ENCODE data around the gene FHOD1. TPM values are rescaled to one million over a fixed set of nuclear protein-coding genes. Genes with fewer than 3 reads are reported as not detected.

FHOD1 gene
- polyA plus RNA-seq = 10 to 100 TPM in 1 of 2 donors, 1 to 10 TPM in 1; 6.3 to 11.4 TPM

DNA sequence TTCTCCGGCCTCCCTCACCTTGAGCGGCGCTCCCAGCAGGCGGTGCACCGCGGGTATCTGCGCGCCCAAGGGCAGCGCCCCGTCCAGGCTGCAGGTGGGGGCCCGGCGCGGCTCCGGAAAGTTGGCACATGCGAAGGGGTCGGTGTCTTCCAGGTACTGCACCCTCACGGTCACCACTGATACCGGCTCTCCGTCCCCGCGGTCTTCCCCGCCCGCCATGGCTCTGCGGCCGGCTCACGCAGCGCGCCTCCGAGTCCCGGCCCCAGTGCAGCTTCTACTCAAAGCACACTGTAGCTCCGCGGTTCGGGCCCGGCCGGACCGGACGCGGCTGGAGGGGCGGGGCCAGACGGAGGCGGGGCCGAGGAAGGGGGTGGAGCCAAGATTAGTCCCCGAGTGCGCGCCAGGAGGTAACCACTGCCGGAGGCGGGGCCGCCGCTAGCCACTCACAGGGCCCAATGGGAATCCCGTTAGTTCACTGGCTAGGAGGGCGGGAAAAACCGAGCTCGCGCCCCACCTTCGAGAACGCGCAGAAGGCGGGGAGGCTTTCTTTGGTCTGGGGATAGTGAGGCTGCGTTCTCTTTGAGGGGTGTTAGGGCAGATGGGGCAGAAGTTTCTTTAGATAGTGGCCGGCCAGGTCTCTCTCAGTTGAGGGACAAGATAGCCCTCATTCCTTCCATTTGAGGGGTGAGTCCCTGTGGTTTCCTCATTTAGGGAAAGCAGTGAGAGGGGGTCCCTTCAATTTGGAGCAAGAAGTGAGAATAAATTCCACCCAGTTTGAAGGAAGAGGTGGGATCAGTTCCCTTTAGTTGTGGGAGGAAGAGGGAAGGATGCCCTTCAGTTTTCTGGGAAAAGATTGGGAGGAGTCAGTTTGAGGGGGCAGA, at the start of gene FHOD1:
Gene FHOD1, minus strand, starts transcription at position 290 of the 881 bp plus-strand sequence. Its CDS starts 71 bp downstream, at position 219.
- peak within 1 kb of the TSS; percentile 84 for H3K27ac ChIP-seq (ENCODE audit: low read depth in 2 of 2, low read length in 1 of 2)
- peak within 1 kb of the TSS; percentile 51 to 70 for H3K4me3 ChIP-seq (ENCODE audit: low read depth in 1 of 2, low read length in 2 of 2)
- H3K9me3 ChIP-seq (ENCODE audit: control insufficient read depth in 2 of 2, insufficient read depth in 1 of 2, low read depth in 1 of 2, low read length in 1 of 2) = no peaks in the 10 kb centered on the region
- H3K36me3 ChIP-seq (ENCODE audit: control insufficient read depth in 2 of 2, insufficient read depth in 2 of 2, low read length in 1 of 2) = no peaks in the 10 kb centered on the region
- H3K27me3 ChIP-seq (ENCODE audit: control insufficient read depth in 1 of 2, insufficient read depth in 2 of 2, low read length in 2 of 2) = peaks cover 0 to 8% of the 10 kb centered on the region in 2 donors
- H3K4me1 ChIP-seq (ENCODE audit: control insufficient read depth in 2 of 2, insufficient read depth in 2 of 2, low read length in 1 of 2) = peaks cover 9 to 28% of the 10 kb centered on the region in 2 donors
- WGBS, 2 donors = 0% methylated on average over 60 of the region's 60 CpGs

DNA sequence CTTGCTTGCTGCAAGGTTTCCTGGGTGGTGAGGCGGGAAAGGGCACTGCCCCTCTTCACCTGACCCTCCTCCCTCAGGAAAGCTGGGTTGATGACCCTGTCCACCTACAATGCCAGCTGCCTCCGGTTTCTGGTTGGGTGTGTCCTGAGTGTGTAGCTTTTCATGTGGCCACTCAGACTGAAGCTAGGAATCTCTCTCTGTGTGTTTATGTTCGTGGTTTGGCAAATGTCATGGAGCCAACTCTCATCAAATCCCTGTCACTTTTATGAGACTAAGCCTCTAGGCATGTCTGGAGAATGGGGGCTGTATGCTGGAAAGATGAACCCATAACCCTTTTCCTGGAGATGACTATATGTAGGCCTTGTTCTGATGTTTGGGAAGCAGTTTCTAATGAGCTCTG, 49.1 kb upstream of the FHOD1 start:
- H3K4me3 ChIP-seq (ENCODE audit: low read depth in 1 of 2, low read length in 2 of 2) = no peak overlapping the region
- no peaks in the 10 kb centered on the region for H3K9me3 ChIP-seq (ENCODE audit: control insufficient read depth in 2 of 2, insufficient read depth in 1 of 2, low read depth in 1 of 2, low read length in 1 of 2)
- no peaks in the 10 kb centered on the region for H3K36me3 ChIP-seq (ENCODE audit: control insufficient read depth in 2 of 2, insufficient read depth in 2 of 2, low read length in 1 of 2)
- no peaks in the 10 kb centered on the region for H3K27me3 ChIP-seq (ENCODE audit: control insufficient read depth in 1 of 2, insufficient read depth in 2 of 2, low read length in 2 of 2)
- peaks cover 2 to 3% of the 10 kb centered on the region in 2 donors for H3K4me1 ChIP-seq (ENCODE audit: control insufficient read depth in 2 of 2, insufficient read depth in 2 of 2, low read length in 1 of 2)
- WGBS, 2 donors = 50 to 54% methylated on average over 3 of the region's 3 CpGs
- no peak overlapping the region for H3K27ac ChIP-seq (ENCODE audit: low read depth in 2 of 2, low read length in 1 of 2)

DNA sequence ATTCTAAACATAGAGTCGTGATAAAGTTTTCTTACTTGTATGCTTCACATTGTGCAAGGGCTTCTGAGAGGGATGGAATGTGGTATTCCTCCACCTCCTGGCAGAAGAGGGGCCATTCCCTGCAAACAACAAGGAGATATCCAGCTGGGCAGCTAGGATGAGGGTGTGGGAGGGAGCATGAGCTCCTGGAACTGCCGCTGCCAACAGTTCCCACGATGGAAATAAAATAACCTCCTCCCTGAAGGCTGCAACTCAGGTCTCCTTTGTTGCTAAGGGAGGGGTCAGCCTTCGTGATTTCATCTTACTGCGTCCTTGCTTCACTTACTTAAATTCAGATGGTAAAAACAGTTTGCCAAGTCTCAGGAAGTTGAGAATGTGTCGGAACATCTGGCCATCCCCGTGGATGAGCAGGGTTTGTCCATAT, 47.7 kb upstream of the FHOD1 start:
- 68 to 70% methylated on average over 7 of the region's 7 CpGs for WGBS, 2 donors
- Histone ChIP-seq H3K4me1 (ENCODE audit: control insufficient read depth in 2 of 2, insufficient read depth in 2 of 2, low read length in 1 of 2) (peaks cover 2 to 3% of the 10 kb centered on the region in 2 donors), H3K9me3 (ENCODE audit: control insufficient read depth in 2 of 2, insufficient read depth in 1 of 2, low read depth in 1 of 2, low read length in 1 of 2) (no peaks in the 10 kb centered on the region), H3K36me3 (ENCODE audit: control insufficient read depth in 2 of 2, insufficient read depth in 2 of 2, low read length in 1 of 2) (no peaks in the 10 kb centered on the region), H3K27ac (ENCODE audit: low read depth in 2 of 2, low read length in 1 of 2) (no peak overlapping the region), H3K4me3 (ENCODE audit: low read depth in 1 of 2, low read length in 2 of 2) (no peak overlapping the region), H3K27me3 (ENCODE audit: control insufficient read depth in 1 of 2, insufficient read depth in 2 of 2, low read length in 2 of 2) (no peaks in the 10 kb centered on the region)

DNA sequence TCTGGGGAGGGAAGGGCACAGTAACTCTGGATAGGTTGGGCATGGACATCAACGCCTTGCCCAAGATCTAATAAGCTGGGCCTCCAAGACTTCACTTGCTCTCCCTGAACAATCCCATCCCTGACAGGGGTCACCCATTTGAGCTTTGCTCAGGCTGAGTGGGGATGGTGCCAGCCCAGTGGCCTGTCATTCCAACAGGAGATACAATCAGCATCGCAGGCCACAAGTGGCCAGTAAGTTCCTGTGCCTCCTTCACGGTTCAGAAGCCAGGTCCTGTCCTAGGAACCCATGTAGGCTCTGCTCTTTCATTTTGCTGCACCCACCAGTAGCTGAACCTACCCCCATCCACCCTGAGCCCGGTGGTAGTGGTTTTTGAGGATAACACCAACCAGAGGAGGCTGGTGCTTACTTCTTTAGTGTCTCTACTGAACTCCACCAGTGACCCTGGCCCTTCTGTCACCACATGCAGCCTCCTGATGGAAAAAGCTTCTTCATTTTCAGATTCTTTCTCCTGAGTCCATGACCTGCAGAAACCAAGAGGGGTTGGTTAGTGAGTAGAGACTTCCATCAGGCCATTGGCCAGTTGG, 47.0 kb upstream of the FHOD1 start:
- H3K4me1 ChIP-seq (ENCODE audit: control insufficient read depth in 2 of 2, insufficient read depth in 2 of 2, low read length in 1 of 2) = peaks cover 2 to 3% of the 10 kb centered on the region in 2 donors
- no peaks in the 10 kb centered on the region for H3K27me3 ChIP-seq (ENCODE audit: control insufficient read depth in 1 of 2, insufficient read depth in 2 of 2, low read length in 2 of 2)
- H3K4me3 ChIP-seq (ENCODE audit: low read depth in 1 of 2, low read length in 2 of 2) = no peak overlapping the region
- no peaks in the 10 kb centered on the region for H3K36me3 ChIP-seq (ENCODE audit: control insufficient read depth in 2 of 2, insufficient read depth in 2 of 2, low read length in 1 of 2)
- no peaks in the 10 kb centered on the region for H3K9me3 ChIP-seq (ENCODE audit: control insufficient read depth in 2 of 2, insufficient read depth in 1 of 2, low read depth in 1 of 2, low read length in 1 of 2)
- 84 to 89% methylated on average over 4 of the region's 4 CpGs for WGBS, 2 donors
- H3K27ac ChIP-seq (ENCODE audit: low read depth in 2 of 2, low read length in 1 of 2) = no peak overlapping the region

DNA sequence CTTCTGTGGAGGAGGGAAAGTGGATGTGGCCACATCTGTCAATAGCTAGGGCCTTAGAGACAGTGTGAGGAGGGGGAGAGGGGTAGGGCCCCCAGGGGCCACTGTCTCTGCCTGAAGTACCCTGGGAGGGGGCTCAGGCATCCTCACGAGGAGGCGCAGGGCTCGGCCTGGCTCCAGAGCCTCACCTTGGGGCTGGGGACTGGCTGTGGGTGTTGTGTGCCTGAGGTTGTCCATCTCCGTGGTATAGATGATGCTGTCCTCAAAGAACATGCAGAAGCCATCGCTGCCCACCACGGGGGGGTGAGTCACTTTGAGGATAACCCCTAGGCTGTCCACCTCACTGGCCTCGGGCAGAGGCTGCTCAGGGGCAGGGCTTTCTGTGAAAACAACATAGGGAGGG, 44.2 kb upstream of the FHOD1 start:
- Histone ChIP-seq H3K4me1 (ENCODE audit: control insufficient read depth in 2 of 2, insufficient read depth in 2 of 2, low read length in 1 of 2) (peaks cover 0 to 3% of the 10 kb centered on the region in 2 donors), H3K27ac (ENCODE audit: low read depth in 2 of 2, low read length in 1 of 2) (no peak overlapping the region), H3K27me3 (ENCODE audit: control insufficient read depth in 1 of 2, insufficient read depth in 2 of 2, low read length in 2 of 2) (no peaks in the 10 kb centered on the region), H3K4me3 (ENCODE audit: low read depth in 1 of 2, low read length in 2 of 2) (no peak overlapping the region), H3K36me3 (ENCODE audit: control insufficient read depth in 2 of 2, insufficient read depth in 2 of 2, low read length in 1 of 2) (peaks cover 0 to 3% of the 10 kb centered on the region in 2 donors), H3K9me3 (ENCODE audit: control insufficient read depth in 2 of 2, insufficient read depth in 1 of 2, low read depth in 1 of 2, low read length in 1 of 2) (no peaks in the 10 kb centered on the region)
- WGBS, 2 donors = 82 to 91% methylated on average over 7 of the region's 7 CpGs

DNA sequence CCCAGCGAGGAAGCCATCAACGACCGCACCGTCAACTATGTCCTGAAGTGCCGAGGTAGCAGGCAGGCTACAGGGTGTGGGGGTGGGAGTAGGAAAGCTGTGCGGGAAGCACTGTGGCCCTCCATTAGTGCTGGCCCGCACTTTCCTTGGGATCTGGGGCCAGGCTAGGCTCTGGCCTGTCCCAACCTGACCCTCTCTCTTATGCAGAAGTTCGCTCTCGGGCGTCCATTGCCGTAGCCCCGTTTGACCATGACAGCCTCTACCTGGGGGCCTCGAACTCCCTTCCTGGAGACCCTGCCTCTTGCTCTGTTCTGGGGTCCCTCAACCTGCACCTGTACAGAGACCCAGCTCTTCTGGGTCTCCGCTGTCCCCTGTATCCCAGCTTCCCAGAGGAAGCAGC, 40.7 kb upstream of the FHOD1 start:
- no peak overlapping the region for H3K4me3 ChIP-seq (ENCODE audit: low read depth in 1 of 2, low read length in 2 of 2)
- no peaks in the 10 kb centered on the region for H3K9me3 ChIP-seq (ENCODE audit: control insufficient read depth in 2 of 2, insufficient read depth in 1 of 2, low read depth in 1 of 2, low read length in 1 of 2)
- H3K36me3 ChIP-seq (ENCODE audit: control insufficient read depth in 2 of 2, insufficient read depth in 2 of 2, low read length in 1 of 2) = peaks cover 0 to 3% of the 10 kb centered on the region in 2 donors
- 94 to 97% methylated on average over 14 of the region's 14 CpGs for WGBS, 2 donors
- peaks cover 0 to 3% of the 10 kb centered on the region in 2 donors for H3K4me1 ChIP-seq (ENCODE audit: control insufficient read depth in 2 of 2, insufficient read depth in 2 of 2, low read length in 1 of 2)
- H3K27me3 ChIP-seq (ENCODE audit: control insufficient read depth in 1 of 2, insufficient read depth in 2 of 2, low read length in 2 of 2) = no peaks in the 10 kb centered on the region
- no peak overlapping the region for H3K27ac ChIP-seq (ENCODE audit: low read depth in 2 of 2, low read length in 1 of 2)

DNA sequence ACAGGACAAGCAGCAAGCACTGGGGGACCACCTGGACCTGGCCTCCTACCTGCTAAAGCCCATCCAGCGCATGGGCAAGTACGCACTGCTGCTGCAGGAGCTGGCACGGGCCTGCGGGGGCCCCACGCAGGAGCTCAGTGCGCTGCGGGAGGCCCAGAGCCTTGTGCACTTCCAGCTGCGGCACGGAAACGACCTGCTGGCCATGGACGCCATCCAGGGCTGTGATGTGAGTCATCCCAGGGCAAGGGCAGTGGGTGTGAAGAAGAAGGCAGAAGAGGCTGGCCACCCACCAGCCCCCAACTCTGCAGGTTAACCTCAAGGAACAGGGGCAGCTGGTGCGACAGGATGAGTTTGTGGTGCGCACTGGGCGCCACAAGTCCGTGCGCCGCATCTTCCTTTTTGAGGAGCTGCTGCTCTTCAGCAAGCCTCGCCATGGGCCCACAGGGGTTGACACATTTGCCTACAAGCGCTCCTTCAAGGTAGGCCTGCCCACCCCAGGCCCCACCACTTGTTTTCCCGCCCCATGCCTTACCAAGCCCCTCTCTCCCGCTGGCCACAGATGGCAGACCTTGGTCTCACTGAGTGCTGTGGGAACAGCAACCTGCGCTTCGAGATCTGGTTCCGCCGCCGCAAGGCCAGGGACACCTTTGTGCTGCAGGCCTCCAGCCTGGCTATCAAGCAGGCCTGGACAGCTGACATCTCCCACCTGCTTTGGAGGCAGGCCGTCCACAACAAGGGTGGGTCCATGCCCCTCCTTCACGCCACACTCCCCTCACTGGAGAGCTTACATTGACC, 39.4 kb upstream of the FHOD1 start:
- Histone ChIP-seq H3K36me3 (ENCODE audit: control insufficient read depth in 2 of 2, insufficient read depth in 2 of 2, low read length in 1 of 2) (peaks cover 0 to 6% of the 10 kb centered on the region in 2 donors), H3K4me1 (ENCODE audit: control insufficient read depth in 2 of 2, insufficient read depth in 2 of 2, low read length in 1 of 2) (peaks cover 0 to 3% of the 10 kb centered on the region in 2 donors), H3K9me3 (ENCODE audit: control insufficient read depth in 2 of 2, insufficient read depth in 1 of 2, low read depth in 1 of 2, low read length in 1 of 2) (no peaks in the 10 kb centered on the region), H3K27me3 (ENCODE audit: control insufficient read depth in 1 of 2, insufficient read depth in 2 of 2, low read length in 2 of 2) (no peaks in the 10 kb centered on the region), H3K27ac (ENCODE audit: low read depth in 2 of 2, low read length in 1 of 2) (no peak overlapping the region), H3K4me3 (ENCODE audit: low read depth in 1 of 2, low read length in 2 of 2) (no peak overlapping the region)
- 90 to 93% methylated on average over 28 of the region's 28 CpGs for WGBS, 2 donors

DNA sequence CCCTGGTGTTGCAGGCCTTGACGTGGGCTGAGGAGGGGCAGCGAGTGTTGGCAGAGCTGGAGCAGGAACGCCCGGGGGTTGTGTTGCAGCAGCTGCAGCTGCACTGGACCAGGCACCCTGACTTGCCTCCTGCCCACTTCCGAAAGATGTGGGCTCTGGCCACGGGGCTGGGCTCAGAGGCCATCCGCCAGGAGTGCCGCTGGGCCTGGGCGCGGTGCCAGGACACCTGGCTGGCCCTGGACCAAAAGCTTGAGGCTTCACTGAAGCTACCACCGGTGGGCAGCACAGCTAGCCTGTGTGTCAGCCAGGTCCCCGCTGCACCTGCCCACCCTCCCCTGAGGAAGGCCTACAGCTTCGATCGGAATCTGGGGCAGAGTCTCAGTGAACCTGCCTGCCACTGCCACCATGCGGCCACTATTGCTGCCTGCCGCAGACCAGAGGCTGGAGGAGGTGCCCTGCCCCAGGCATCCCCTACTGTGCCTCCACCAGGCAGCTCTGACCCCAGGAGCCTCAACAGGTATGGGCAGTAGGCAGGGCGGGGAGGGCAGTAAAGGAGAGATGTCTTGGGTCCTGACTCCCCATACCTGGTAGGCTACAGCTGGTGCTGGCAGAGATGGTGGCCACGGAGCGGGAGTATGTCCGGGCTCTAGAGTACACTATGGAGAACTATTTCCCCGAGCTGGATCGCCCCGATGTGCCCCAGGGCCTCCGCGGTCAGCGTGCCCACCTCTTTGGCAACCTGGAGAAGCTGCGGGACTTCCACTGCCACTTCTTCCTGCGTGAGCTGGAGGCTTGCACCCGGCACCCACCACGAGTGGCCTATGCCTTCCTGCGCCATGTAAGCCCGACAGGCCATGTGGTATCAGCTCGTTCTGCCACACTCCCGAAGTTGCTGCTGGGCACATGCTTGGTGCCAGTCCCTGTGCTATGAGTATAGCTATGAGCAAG, 37.7 kb upstream of the FHOD1 start:
- Histone ChIP-seq H3K36me3 (ENCODE audit: control insufficient read depth in 2 of 2, insufficient read depth in 2 of 2, low read length in 1 of 2) (peaks cover 0 to 6% of the 10 kb centered on the region in 2 donors), H3K4me3 (ENCODE audit: low read depth in 1 of 2, low read length in 2 of 2) (no peak overlapping the region), H3K27me3 (ENCODE audit: control insufficient read depth in 1 of 2, insufficient read depth in 2 of 2, low read length in 2 of 2) (no peaks in the 10 kb centered on the region), H3K4me1 (ENCODE audit: control insufficient read depth in 2 of 2, insufficient read depth in 2 of 2, low read length in 1 of 2) (no peaks in the 10 kb centered on the region), H3K9me3 (ENCODE audit: control insufficient read depth in 2 of 2, insufficient read depth in 1 of 2, low read depth in 1 of 2, low read length in 1 of 2) (no peaks in the 10 kb centered on the region), H3K27ac (ENCODE audit: low read depth in 2 of 2, low read length in 1 of 2) (no peak overlapping the region)
- WGBS, 2 donors = 68 to 72% methylated on average over 34 of the region's 34 CpGs
